ENCODE results near the gene LAMB2. TPM values are rescaled to one million over a fixed set of nuclear protein-coding genes. Genes with fewer than 3 reads are reported as not detected.

The LAMB2 gene
- total RNA-seq, 4 donors from 2014 or later, result 609 to 1,229 (median 740) TPM

- 90% methylated on average over 3 of the region's 6 CpGs for WGBS
- Histone ChIP-seq H3K9me3 (no peaks in the 10 kb centered on the region), H3K4me1 (peaks cover 22 to 49% (median 41%) of the 10 kb centered on the region in 4 donors), H3K27ac (replicated peaks in 1 of 4) (peak overlapping the region; percentile 89 to 95 (median 94)), H3K4me3 (peak overlapping the region; percentile 88 to 99 (median 94)), H3K27me3 (no peaks in the 10 kb centered on the region), H3K36me3 (peaks cover 13 to 28% (median 23%) of the 10 kb centered on the region in 4 donors)
- intact Hi-C loops (cut with DNase I), result no loop called here
- TF ChIP-seq CTCF (IDR thresholded peaks at IDR 0.05), result no peak
- TF ChIP-seq POLR2A (IDR thresholded peaks at IDR 0.05; ENCODE audit: low read depth), result no peak
- TF ChIP-seq EP300 (IDR thresholded peaks at IDR 0.05), result no peak
- TF ChIP-seq POLR2AphosphoS5 (IDR thresholded peaks at IDR 0.05), result no peak
- no peak for DNase-seq (ENCODE audit: extremely low spot score)
Observed at GRCh38 chr3:49166752-49167556, 34.1 kb upstream of the LAMB2 start.

- Histone ChIP-seq H3K9me3 (no peaks in the 10 kb centered on the region), H3K36me3 (peaks cover 13 to 33% (median 30%) of the 10 kb centered on the region in 4 donors), H3K4me1 (peaks cover 22 to 47% (median 40%) of the 10 kb centered on the region in 4 donors), H3K27ac (replicated peaks in 1 of 4) (peak within 1 kb of the TSS; percentile 89 to 95 (median 94)), H3K4me3 (peak within 1 kb of the TSS; percentile 88 to 99 (median 94)), H3K27me3 (no peaks in the 10 kb centered on the region)
- WGBS, result 3% methylated on average over 12 of the region's 69 CpGs
- TF ChIP-seq EP300 (IDR thresholded peaks at IDR 0.05) (no peak), POLR2AphosphoS5 (IDR thresholded peaks at IDR 0.05) (peak; percentile 81 to 88), POLR2A (IDR thresholded peaks at IDR 0.05; ENCODE audit: low read depth) (peak; percentile 48), CTCF (IDR thresholded peaks at IDR 0.05) (peak in 1 of 3 experiments; percentile 8)
- intact Hi-C loops (cut with DNase I), result no loop called here
- no peak for DNase-seq (ENCODE audit: extremely low spot score)
Observed at GRCh38 chr3:49165771-49166751, 33.2 kb upstream of the LAMB2 start, which contains the start of gene CCDC71. TSS of gene CCDC71 (minus strand) at chr3:49166331. CDS start at chr3:49164208, 2,123 bp downstream.

- Histone ChIP-seq H3K27ac (replicated peaks in 1 of 4) (peak overlapping the region; percentile 89 to 95 (median 94)), H3K9me3 (no peaks in the 10 kb centered on the region), H3K4me1 (peaks cover 18 to 38% (median 31%) of the 10 kb centered on the region in 4 donors), H3K36me3 (peaks cover 13 to 36% (median 30%) of the 10 kb centered on the region in 4 donors), H3K4me3 (peak overlapping the region; percentile 88 to 99 (median 94)), H3K27me3 (no peaks in the 10 kb centered on the region)
- 67% methylated on average over 1 of the region's 6 CpGs for WGBS
- TF ChIP-seq POLR2AphosphoS5 (IDR thresholded peaks at IDR 0.05) (no peak), EP300 (IDR thresholded peaks at IDR 0.05) (no peak), POLR2A (IDR thresholded peaks at IDR 0.05; ENCODE audit: low read depth) (no peak), CTCF (IDR thresholded peaks at IDR 0.05) (no peak)
- intact Hi-C loops (cut with DNase I), result no loop called here
- DNase-seq (ENCODE audit: extremely low spot score), result no peak
Observed at GRCh38 chr3:49164983-49165720, 32.3 kb upstream of the LAMB2 start.

- no peak for DNase-seq (ENCODE audit: extremely low spot score)
Observed at GRCh38 chr3:49163609-49164008, 30.8 kb upstream of the LAMB2 start.

More at GRCh38 chr3:49163609-49164008, 30.8 kb upstream of the LAMB2 start:
- intact Hi-C loops (cut with DNase I), result no loop called here
- no peak overlapping the region for H3K4me3 ChIP-seq
- H3K36me3 ChIP-seq, result peaks cover 13 to 36% (median 30%) of the 10 kb centered on the region in 4 donors
- no peaks in the 10 kb centered on the region for H3K27me3 ChIP-seq
- H3K9me3 ChIP-seq, result no peaks in the 10 kb centered on the region
- H3K27ac ChIP-seq (replicated peaks in 1 of 4), result no peak overlapping the region
- WGBS, result 91% methylated on average over 7 of the region's 8 CpGs
- TF ChIP-seq POLR2A (IDR thresholded peaks at IDR 0.05; ENCODE audit: low read depth), result no peak
- TF ChIP-seq POLR2AphosphoS5 (IDR thresholded peaks at IDR 0.05), result no peak
- no peak for TF ChIP-seq CTCF (IDR thresholded peaks at IDR 0.05)
- peaks cover 18 to 35% (median 30%) of the 10 kb centered on the region in 4 donors for H3K4me1 ChIP-seq

Data from esophagus muscularis mucosa (tissue), 4 donors.